NCI-H1092 (cell line): ENCODE measurements around the gene NRCAM.

Experiments used
- DNase-seq: peaks from one replicate; lab custom pipeline; 2025; lab: John Stamatoyannopoulos, UW

NRCAM gene

DNA sequence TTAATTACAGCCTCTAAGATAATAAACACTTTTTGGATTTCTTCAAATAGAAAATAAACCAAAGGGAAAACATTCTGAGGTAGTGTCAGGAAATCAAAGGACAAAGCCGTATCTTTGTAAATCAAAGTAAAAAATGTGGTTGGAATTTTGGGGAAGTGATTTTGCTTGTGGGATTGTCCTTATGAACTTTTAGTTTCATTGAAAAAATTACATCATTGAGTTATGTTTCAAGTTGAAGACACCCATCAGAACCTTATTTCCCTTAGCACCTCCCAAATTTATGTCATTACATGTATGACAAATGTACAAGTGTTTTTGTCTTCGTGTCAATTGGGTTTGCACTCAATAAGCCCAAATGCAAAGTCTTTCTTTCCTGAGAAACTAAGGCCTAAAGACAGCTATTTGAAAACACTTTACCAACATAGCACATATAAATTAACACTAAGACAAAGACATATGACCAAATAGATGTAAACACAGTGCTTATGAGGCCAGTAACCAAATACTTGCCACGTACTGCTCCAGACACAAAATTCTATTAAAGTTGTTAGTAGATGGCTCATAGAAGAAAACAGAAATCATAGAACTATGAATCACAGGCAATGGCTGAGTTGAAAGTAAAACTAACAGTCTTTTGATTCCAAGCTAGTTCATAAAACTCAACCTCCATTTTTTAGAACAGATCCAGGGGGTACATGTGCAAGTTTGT lies 299.2 kb downstream of the NRCAM start:
- no peak for DNase-seq

GRCh38 chr7:108152198-108152597 lies 304.0 kb downstream of the NRCAM start:
- no peak for DNase-seq

DNA sequence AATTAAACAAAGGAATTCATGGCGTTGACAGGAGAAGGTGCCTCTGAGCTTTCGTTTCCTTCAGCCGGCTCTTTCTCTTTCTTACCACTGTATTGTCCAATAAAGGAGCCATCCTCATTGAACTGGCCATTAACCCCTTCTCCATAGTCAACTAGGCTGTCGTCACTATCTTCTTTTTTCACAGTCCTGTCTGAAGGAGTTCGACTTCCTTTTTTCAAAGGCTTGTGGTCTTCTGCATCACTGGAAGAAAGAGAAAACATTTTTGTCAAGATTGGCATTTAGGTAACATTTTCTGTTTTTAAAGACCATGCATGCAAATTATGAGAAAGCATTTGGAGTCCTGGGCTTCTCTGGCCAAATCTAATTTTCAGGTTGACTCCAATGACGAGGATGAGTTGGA lies 306.3 kb downstream of the NRCAM start:
- DNase-seq = no peak

GRCh38 chr7:108149119-108149518 lies 307.1 kb downstream of the NRCAM start:
- DNase-seq = no peak

GRCh38 chr7:108147031-108147563 lies 309.1 kb downstream of the NRCAM start:
- DNase-seq = peak; percentile 82

- DNase-seq = peak; percentile 70
Observed at GRCh38 chr7:108146070-108146842, 310.0 kb downstream of the NRCAM start.

DNA sequence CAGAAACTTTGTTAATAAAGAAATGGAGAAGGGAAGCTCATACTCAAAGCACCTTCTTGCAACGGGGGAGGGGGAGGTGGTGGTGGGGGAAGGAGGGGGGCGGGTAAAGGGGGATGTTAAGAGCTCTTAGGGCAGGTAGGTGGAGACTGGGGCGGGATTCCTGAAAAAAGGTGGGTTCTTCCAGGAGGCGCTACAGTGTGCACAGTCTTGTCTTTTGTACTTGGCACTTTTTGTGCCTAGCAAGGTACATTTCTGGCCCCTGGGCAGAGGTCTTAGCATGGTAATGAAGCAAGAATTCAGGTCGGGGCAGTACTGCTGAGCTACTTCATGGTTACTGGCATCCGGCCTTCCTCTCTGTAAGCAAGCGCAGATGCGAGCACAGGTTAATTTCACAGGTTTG lies 310.8 kb downstream of the NRCAM start:
- DNase-seq = no peak

DNA sequence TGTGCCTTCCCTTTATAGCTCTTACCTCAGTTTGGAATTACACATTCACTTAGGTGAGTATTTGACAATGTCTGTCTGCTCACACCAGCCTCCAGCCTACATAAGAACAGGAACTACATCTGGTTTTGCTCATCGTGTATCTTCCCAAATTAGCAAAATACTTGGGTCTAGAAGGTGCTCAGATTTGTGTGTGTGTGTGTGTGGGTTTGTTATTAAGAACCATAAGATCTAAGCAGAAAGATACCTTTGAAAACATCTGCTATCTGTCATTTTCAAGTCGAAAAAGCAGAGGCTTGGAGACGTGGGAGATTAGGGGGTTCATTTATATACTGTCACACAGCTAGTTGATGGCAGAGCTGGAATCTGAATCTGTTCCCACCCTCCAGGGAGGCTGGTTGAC lies 311.3 kb downstream of the NRCAM start:
- no peak for DNase-seq

GRCh38 chr7:108143658-108144420 lies 312.4 kb downstream of the NRCAM start:
- DNase-seq = no peak

- no peak for DNase-seq
Observed at GRCh38 chr7:108142675-108143259, 313.5 kb downstream of the NRCAM start.

DNA sequence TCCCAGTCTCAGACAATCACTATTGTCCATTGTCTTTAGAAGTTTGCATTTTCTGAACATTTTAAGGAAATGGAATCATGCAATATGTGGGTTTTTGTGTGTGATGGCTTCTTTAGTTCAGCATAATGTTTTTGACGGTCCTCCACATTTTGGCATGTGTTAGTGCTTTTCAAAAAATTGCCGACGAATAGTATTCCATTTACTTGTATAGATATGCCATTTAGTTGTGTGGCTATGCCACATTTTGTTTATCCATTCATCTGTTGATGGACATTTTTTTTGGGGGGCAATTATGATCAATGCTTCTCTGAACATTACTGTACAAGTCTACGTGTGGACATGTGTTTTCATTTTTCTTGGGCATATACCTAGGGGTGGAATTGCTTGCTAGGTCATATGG lies 314.1 kb downstream of the NRCAM start:
- no peak for DNase-seq

- no peak for DNase-seq
Observed at GRCh38 chr7:108140671-108141070, 315.6 kb downstream of the NRCAM start.

DNA sequence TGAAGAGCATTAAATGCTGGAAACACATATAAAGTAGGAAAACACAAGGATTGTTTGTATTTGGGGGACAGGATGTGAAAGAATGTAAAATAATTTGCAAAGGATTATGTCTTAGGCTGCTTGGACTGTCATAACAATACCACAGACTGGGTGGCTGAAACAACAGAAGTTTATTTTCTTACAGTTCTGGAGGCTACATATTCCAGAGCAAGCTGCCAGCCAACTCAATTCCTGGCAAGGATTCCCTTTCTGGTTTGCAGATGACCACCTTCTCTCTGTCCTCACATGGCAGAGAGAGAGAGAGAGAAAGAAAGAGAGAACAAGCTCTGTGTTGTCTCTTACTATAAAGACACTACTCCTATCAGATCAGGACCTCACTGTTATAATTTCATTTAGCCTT lies 317.3 kb downstream of the NRCAM start:
- DNase-seq = no peak

DNA sequence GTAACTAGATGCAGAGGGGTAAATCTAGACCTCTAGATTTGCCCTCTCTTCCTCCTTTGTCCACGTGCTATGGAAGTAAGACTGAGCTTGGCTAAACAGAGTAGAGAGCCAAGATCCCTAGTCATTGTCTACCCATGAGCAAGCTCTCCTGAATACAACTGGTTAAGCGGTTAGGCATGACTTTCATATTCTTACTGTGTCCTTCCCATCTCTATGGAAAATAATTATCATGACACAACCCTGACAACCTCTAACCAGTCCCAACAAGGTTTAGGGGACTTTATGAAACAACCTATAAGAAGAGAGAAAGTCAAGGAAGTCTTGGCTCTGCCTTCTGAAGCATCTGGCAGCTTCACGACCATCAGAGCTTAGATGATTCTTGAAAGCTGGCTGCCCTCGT lies 318.2 kb downstream of the NRCAM start:
- DNase-seq = no peak

DNA sequence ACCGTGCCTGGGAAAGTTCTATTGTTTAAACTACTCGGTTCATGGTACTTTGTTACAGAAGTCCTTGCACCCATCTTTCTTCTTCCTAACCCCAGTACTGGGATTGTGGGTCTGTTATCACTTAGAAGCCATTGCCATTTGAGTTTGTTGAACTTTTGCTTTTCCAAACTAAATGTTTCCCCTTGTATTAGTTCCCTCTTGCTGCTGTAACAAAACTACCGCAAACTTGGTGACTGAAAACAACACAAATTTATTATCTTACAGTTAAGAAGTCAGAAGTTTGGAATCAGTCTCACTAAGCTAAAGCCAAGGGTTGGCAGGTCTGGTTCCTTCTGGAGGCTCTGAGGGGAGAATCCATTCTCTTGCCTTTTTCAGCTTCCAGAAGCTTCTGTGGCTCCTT lies 319.2 kb downstream of the NRCAM start:
- DNase-seq = no peak

DNA sequence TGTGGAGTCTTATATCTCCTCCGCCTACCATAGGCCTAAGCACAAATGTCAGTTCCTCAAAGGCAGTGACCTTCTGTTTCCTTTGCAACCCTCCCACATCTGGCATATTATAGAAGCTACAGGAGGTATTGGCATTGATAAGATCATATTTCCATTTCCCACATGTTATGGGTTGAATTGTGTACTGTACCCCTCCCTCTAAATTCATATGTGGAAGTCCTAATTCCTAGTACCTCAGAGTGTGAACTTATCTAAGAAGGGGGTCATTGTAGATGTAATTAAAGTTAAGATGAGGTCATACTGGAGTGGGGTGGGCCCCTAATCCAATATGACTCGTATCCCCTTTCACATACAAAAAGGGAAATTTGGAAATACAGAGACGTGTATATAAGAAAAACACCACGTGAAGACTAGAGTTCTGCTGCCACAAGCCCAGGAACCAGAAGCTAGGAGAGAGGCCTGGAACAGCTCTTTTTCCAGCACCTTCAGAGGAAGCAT lies 320.0 kb downstream of the NRCAM start:
- DNase-seq = no peak

- no peak for DNase-seq
Observed at GRCh38 chr7:108135446-108136190, 320.6 kb downstream of the NRCAM start.

- no peak for DNase-seq
Observed at GRCh38 chr7:108134486-108134885, 321.8 kb downstream of the NRCAM start.

DNA sequence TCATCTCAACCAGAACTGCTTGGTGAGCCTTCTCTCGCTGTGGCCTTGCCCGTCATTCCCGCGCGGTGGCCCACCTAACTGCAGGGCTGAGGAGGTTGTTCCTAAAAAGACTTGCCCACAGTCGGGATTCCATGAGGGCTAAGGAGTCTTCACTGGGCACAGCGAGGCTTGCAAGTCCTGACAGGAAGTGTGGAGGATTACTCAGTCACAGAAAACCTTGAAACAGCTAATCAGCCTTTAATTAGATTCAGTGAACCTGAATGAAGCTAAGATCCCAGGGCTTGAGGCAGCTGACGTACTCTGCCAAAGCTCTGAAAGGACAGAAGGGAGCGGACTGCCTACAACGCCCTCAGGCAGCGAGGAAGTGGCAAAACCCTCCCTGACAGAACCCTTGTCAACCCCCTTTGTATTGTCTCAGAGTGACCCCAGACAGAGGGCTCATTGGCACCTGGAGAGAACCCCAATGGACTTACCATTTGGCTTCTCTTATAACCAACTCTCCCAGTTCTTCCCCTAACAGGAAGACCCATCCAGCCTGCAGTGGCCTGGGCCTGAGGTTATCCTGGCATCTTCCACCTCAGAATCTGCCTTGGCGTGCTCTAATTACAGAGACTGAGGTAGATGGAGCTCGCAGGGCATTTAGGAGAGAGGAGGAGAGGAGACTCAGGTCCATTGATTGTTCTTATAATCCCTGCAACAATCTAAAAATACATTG lies 323.5 kb downstream of the NRCAM start:
- DNase-seq = no peak

GRCh38 chr7:108130261-108130660 lies 326.0 kb downstream of the NRCAM start, which contains the start of gene LAMB4:
TSS of gene LAMB4 (minus strand) at chr7:108130361. CDS start at chr7:108123164, 7,197 bp downstream.
- DNase-seq = no peak
